OCI-LY1 (cell line): ENCODE results near the gene SURF2.

Experiments
- EZH2 ChIP-seq: fragments of 200-600 bp; sonication (generic), shearing (Covaris generic); IDR thresholded peaks from 2 replicates; pipeline ENCODE4 v1.8.0; 2017; ENCODE audit warnings: borderline replicate concordance, mixed run types, mild to moderate bottlenecking, antibody characterized with exemption, low read length, moderate library complexity, mixed read lengths
- TF ChIP-seq, protein P1 (sequence below): fragments of 200-600 bp; sonication (generic), shearing (Covaris generic); IDR thresholded peaks from 2 replicates; pipeline ENCODE4 v1.5.1; 2017; ENCODE audit warnings: mild to moderate bottlenecking, antibody characterized with exemption, low read length, moderate library complexity, mixed read lengths

DNA sequence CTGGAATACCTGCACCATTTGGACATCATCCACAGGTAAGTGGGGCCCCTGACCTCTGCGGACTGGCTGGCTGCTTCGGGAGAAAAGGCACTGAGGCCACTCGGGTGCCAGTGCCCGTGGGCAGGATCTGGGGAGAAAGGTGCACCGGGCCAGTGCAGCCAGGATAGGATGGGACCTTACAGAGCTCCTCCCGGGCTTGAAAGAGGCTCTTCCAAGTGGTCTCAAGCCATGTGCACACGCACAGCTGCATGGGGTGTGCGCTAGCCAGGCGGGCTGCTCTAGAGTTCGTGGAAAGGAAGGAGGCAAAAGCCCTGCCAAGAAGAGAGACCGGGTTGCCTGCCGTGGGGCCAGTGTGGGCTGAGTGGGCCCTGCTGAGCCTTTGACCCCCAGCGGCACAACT lies 33.2 kb downstream of the SURF2 start:
- TF ChIP-seq, protein P1, sequence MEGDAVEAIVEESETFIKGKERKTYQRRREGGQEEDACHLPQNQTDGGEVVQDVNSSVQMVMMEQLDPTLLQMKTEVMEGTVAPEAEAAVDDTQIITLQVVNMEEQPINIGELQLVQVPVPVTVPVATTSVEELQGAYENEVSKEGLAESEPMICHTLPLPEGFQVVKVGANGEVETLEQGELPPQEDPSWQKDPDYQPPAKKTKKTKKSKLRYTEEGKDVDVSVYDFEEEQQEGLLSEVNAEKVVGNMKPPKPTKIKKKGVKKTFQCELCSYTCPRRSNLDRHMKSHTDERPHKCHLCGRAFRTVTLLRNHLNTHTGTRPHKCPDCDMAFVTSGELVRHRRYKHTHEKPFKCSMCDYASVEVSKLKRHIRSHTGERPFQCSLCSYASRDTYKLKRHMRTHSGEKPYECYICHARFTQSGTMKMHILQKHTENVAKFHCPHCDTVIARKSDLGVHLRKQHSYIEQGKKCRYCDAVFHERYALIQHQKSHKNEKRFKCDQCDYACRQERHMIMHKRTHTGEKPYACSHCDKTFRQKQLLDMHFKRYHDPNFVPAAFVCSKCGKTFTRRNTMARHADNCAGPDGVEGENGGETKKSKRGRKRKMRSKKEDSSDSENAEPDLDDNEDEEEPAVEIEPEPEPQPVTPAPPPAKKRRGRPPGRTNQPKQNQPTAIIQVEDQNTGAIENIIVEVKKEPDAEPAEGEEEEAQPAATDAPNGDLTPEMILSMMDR = no peak
- TF ChIP-seq EZH2 = no peak
